MM.1S (cell line): ENCODE results near the gene TMEM215.

Experiments used
- EZH2 ChIP-seq: fragments of 300-600 bp; sonication (generic); optimal IDR thresholded peaks from 2 replicates; pipeline ENCODE3; 2017; ENCODE audit warnings: low read depth, mild to moderate bottlenecking, antibody characterized with exemption, low read length, mixed read lengths
- EZH2phosphoT487 ChIP-seq: fragments of 300-600 bp; sonication (generic); IDR thresholded peaks from 2 replicates; pipeline ENCODE4 v1.6.1; 2018; ENCODE audit warnings: antibody characterized with exemption, low read length
- TF ChIP-seq, protein P1 (sequence below): fragments of 300-600 bp; sonication (generic); IDR thresholded peaks from 2 replicates; pipeline ENCODE4 v1.5.1; 2016; ENCODE audit warnings: antibody characterized with exemption, low read length, mixed read lengths

DNA sequence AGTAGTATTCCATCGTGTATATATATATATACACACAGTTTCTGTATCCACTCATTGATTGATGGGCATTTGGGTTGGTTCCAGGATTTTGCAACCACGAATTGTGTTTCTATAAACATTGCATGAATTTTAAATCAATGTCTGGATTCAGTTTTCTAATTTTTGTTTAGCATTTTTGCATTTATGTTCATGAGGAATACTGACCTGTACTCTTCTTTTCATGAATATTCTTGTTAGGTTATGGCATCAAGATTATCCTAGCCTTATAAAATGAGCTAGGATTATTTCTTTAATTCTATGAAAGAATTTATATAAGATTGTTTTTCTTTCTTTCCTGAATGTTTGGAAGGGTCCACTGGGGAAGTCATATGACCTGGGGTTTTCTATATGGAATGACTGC is 35.3 kb upstream of the TMEM215 start:
- TF ChIP-seq, protein P1, sequence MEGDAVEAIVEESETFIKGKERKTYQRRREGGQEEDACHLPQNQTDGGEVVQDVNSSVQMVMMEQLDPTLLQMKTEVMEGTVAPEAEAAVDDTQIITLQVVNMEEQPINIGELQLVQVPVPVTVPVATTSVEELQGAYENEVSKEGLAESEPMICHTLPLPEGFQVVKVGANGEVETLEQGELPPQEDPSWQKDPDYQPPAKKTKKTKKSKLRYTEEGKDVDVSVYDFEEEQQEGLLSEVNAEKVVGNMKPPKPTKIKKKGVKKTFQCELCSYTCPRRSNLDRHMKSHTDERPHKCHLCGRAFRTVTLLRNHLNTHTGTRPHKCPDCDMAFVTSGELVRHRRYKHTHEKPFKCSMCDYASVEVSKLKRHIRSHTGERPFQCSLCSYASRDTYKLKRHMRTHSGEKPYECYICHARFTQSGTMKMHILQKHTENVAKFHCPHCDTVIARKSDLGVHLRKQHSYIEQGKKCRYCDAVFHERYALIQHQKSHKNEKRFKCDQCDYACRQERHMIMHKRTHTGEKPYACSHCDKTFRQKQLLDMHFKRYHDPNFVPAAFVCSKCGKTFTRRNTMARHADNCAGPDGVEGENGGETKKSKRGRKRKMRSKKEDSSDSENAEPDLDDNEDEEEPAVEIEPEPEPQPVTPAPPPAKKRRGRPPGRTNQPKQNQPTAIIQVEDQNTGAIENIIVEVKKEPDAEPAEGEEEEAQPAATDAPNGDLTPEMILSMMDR, result no peak
- TF ChIP-seq EZH2 (no peak), EZH2phosphoT487 (no peak)
